Muscle layer of duodenum (tissue), 2 donors: ENCODE results near the gene AFF1.
"Not testable (repeated sequence)": the region's sequence is repeated elsewhere in the genome, so short reads cannot be mapped to it uniquely, and the experiment has no call there.

Experiments used
- H3K27ac ChIP-seq: one replicate; pipeline ENCODE4 v1.7.0; 2013; ENCODE audit warnings: mild to moderate bottlenecking, low read length
- H3K27me3 ChIP-seq: one replicate; pipeline ENCODE4 v1.7.0; 2013; ENCODE audit warnings: low read depth, mild to moderate bottlenecking, control low read depth, low read length
- H3K36me3 ChIP-seq, 2 donors: one replicate each; pipeline ENCODE4 v1.7.0; 2013; ENCODE audit warnings: low read length in 2 of 2, control low read depth in 1 of 2, mild to moderate bottlenecking in 1 of 2; ENCODE audit not compliant: insufficient read depth in 2 of 2, control insufficient read depth in 1 of 2
- H3K4me1 ChIP-seq, 2 donors: one replicate each; pipeline ENCODE4 v1.7.0; 2013; ENCODE audit warnings: low read length in 2 of 2, mild to moderate bottlenecking in 2 of 2, control low read depth in 1 of 2, moderate library complexity in 1 of 2; ENCODE audit not compliant: insufficient read depth in 2 of 2, control insufficient read depth in 1 of 2
- H3K4me3 ChIP-seq, 2 donors: one replicate each; pipeline ENCODE4 v1.7.0; 2013; ENCODE audit warnings: low read length in 2 of 2, low read depth in 1 of 2, mild to moderate bottlenecking in 1 of 2
- H3K9me3 ChIP-seq, 2 donors: one replicate each; pipeline ENCODE4 v1.7.0; 2013; ENCODE audit warnings: low read length in 2 of 2, control low read depth in 1 of 2, mild to moderate bottlenecking in 1 of 2; ENCODE audit not compliant: control insufficient read depth in 1 of 2
- donor health status: healthy.

AFF1 gene

GRCh38 chr4:87126056-87126455, 191.2 kb downstream of the AFF1 start:
- Histone ChIP-seq H3K36me3 (peaks cover 47 to 57% of the 10 kb centered on the region in 2 donors), H3K27me3 (no peaks in the 10 kb centered on the region), H3K4me1 (peaks cover 0 to 14% of the 10 kb centered on the region in 2 donors), H3K27ac (no peak overlapping the region), H3K4me3 (no peak overlapping the region), H3K9me3 (no peaks in the 10 kb centered on the region)

- Histone ChIP-seq H3K4me3 (no peak overlapping the region), H3K27me3 (no peaks in the 10 kb centered on the region), H3K36me3 (peaks cover 61 to 74% of the 10 kb centered on the region in 2 donors), H3K4me1 (no peaks in the 10 kb centered on the region), H3K9me3 (no peaks in the 10 kb centered on the region), H3K27ac (no peak overlapping the region)
Measured at GRCh38 chr4:87128006-87128705, 193.3 kb downstream of the AFF1 start.

- no peaks in the 10 kb centered on the region for H3K4me1 ChIP-seq
- H3K27ac ChIP-seq, result no peak overlapping the region
- H3K27me3 ChIP-seq, result no peaks in the 10 kb centered on the region
- peaks cover 73 to 89% of the 10 kb centered on the region in 2 donors for H3K36me3 ChIP-seq
- H3K9me3 ChIP-seq, result no peaks in the 10 kb centered on the region
- no peak overlapping the region for H3K4me3 ChIP-seq
Measured at GRCh38 chr4:87129681-87130080, 194.9 kb downstream of the AFF1 start.

- Histone ChIP-seq H3K4me3 (no peak overlapping the region), H3K4me1 (no peaks in the 10 kb centered on the region), H3K9me3 (no peaks in the 10 kb centered on the region), H3K36me3 (peaks cover 71 to 90% of the 10 kb centered on the region in 2 donors), H3K27me3 (no peaks in the 10 kb centered on the region), H3K27ac (no peak overlapping the region)
Measured at GRCh38 chr4:87130985-87131703, 196.3 kb downstream of the AFF1 start.

- Histone ChIP-seq H3K27me3 (no peaks in the 10 kb centered on the region), H3K4me3 (no peak overlapping the region), H3K4me1 (no peaks in the 10 kb centered on the region), H3K36me3 (peaks cover 71 to 90% of the 10 kb centered on the region in 2 donors), H3K27ac (no peak overlapping the region), H3K9me3 (no peaks in the 10 kb centered on the region)
Measured at GRCh38 chr4:87132035-87132434, 197.2 kb downstream of the AFF1 start.

GRCh38 chr4:87133183-87133582, 198.4 kb downstream of the AFF1 start:
- H3K27ac ChIP-seq, result no peak overlapping the region
- H3K9me3 ChIP-seq, result no peaks in the 10 kb centered on the region
- peaks cover 73 to 87% of the 10 kb centered on the region in 2 donors for H3K36me3 ChIP-seq
- no peaks in the 10 kb centered on the region for H3K4me1 ChIP-seq
- H3K27me3 ChIP-seq, result no peaks in the 10 kb centered on the region
- H3K4me3 ChIP-seq, result no peak overlapping the region

- H3K9me3 ChIP-seq, result no peaks in the 10 kb centered on the region
- H3K27ac ChIP-seq, result no peak overlapping the region
- H3K36me3 ChIP-seq, result peaks cover 69 to 82% of the 10 kb centered on the region in 2 donors
- H3K4me1 ChIP-seq, result no peaks in the 10 kb centered on the region
- H3K4me3 ChIP-seq, result no peak overlapping the region
- H3K27me3 ChIP-seq, result no peaks in the 10 kb centered on the region
Measured at GRCh38 chr4:87134122-87134521, 199.3 kb downstream of the AFF1 start.

GRCh38 chr4:87141428-87141827, 206.6 kb downstream of the AFF1 start:
- no peaks in the 10 kb centered on the region for H3K4me1 ChIP-seq
- H3K36me3 ChIP-seq, result peaks cover 22 to 27% of the 10 kb centered on the region in 2 donors
- no peaks in the 10 kb centered on the region for H3K9me3 ChIP-seq
- no peak overlapping the region for H3K27ac ChIP-seq
- no peak overlapping the region for H3K4me3 ChIP-seq
- no peaks in the 10 kb centered on the region for H3K27me3 ChIP-seq

- Histone ChIP-seq H3K4me3 (no peak overlapping the region), H3K36me3 (peaks cover 4 to 11% of the 10 kb centered on the region in 2 donors), H3K27ac (no peak overlapping the region)
Measured at GRCh38 chr4:87144356-87144755, 209.5 kb downstream of the AFF1 start.

GRCh38 chr4:87145934-87146333, 211.1 kb downstream of the AFF1 start:
- not testable (repeated sequence) for H3K4me1 ChIP-seq, H3K36me3 ChIP-seq, H3K9me3 ChIP-seq, H3K4me3 ChIP-seq, H3K27ac ChIP-seq, H3K27me3 ChIP-seq

More at GRCh38 chr4:87144356-87144755, 209.5 kb downstream of the AFF1 start:
- Histone ChIP-seq H3K27me3 (no peaks in the 10 kb centered on the region), H3K4me1 (no peaks in the 10 kb centered on the region), H3K9me3 (no peaks in the 10 kb centered on the region)

GRCh38 chr4:87147116-87147515, 212.3 kb downstream of the AFF1 start:
- Histone ChIP-seq H3K27me3 (no peaks in the 10 kb centered on the region), H3K36me3 (peaks cover 0 to 4% of the 10 kb centered on the region in 2 donors)

More at GRCh38 chr4:87147116-87147515, 212.3 kb downstream of the AFF1 start:
- Histone ChIP-seq H3K9me3 (no peaks in the 10 kb centered on the region), H3K4me3 (no peak overlapping the region), H3K4me1 (no peaks in the 10 kb centered on the region), H3K27ac (no peak overlapping the region)
